ENCODE measurements around the gene RITA1. TPM values are rescaled to one million over a fixed set of nuclear protein-coding genes. Genes with fewer than 3 reads are reported as not detected.

Gene RITA1
- total and polyA plus RNA-seq, 7 experiments from 2014 or later, result 6.4 to 28.9 (median 14.2) TPM

- H3K36me3 Mint-ChIP-seq, result peaks cover 4 to 37% (median 16%) of the 10 kb centered on the region in 5 donors
These were observed 3.5 kb upstream of the RITA1 start for GRCh38 chr12:113181975-113182374.

GRCh38 chr12:113183030-113183589, 2.4 kb upstream of the RITA1 start:
- Histone ChIP-seq H3K27ac (ENCODE audit: low read depth, low read length) (peak overlapping the region; percentile 34), H3K9me3 (ENCODE audit: control insufficient read depth in 2 of 3, low read length in 3 of 3) (no peaks in the 10 kb centered on the region), H3K36me3 (ENCODE audit: control insufficient read depth in 2 of 3, insufficient read depth in 3 of 3, low read length in 3 of 3) (peaks cover 8 to 40% (median 9%) of the 10 kb centered on the region in 3 experiments), H3K4me3 (ENCODE audit: low read length) (no peak overlapping the region), H3K4me1 (ENCODE audit: control insufficient read depth in 2 of 2, insufficient read depth in 2 of 2, low read length in 2 of 2) (peaks cover 20 to 32% of the 10 kb centered on the region in 2 donors), H3K27me3 (ENCODE audit: control insufficient read depth in 2 of 2, insufficient read depth in 2 of 2, low read length in 2 of 2) (no peaks in the 10 kb centered on the region)
- Mint-ChIP-seq H3K36me3 (peaks cover 0 to 29% (median 7%) of the 10 kb centered on the region in 5 donors), H3K4me1 (peaks cover 20 to 49% (median 30%) of the 10 kb centered on the region in 7 donors), H3K27me3 (no peaks in the 10 kb centered on the region), H3K9me3 (no peaks in the 10 kb centered on the region), H3K27ac (peak overlapping the region in 7 of 9 donors; percentile 16 to 97 (median 61)), H3K4me3 (peak overlapping the region; percentile 33 to 99 (median 69))
- ChIA-PET POLR2A (interaction anchor here (0.6 kb wide), 1 partner anchor 179 kb away, joined by 3 read pairs; no protein-coding TSS in a partner anchor), CTCF (interaction anchor here (0.7 kb wide), 1 partner anchor 88 kb away, joined by 3 read pairs; no protein-coding TSS in a partner anchor)
- DNase-seq, result no peak
- intact Hi-C loops (cut with micrococcal nuclease), result loop anchor here in 1 of 2 donors (10.0 kb wide), 2 partner anchors 278 to 782 kb away; partner anchors contain the start of genes OAS1 and RBM19
- ATAC-seq, result no peak

More at GRCh38 chr12:113181975-113182374, 3.5 kb upstream of the RITA1 start:
- Histone ChIP-seq H3K27me3 (ENCODE audit: control insufficient read depth in 2 of 2, insufficient read depth in 2 of 2, low read length in 2 of 2) (no peaks in the 10 kb centered on the region), H3K36me3 (ENCODE audit: control insufficient read depth in 2 of 3, insufficient read depth in 3 of 3, low read length in 3 of 3) (peaks cover 15 to 51% (median 19%) of the 10 kb centered on the region in 3 experiments), H3K9me3 (ENCODE audit: control insufficient read depth in 2 of 3, low read length in 3 of 3) (no peaks in the 10 kb centered on the region), H3K4me1 (ENCODE audit: control insufficient read depth in 2 of 2, insufficient read depth in 2 of 2, low read length in 2 of 2) (peaks cover 20 to 27% of the 10 kb centered on the region in 2 donors), H3K27ac (ENCODE audit: low read depth, low read length) (no peak overlapping the region), H3K4me3 (ENCODE audit: low read length) (no peak overlapping the region)
- ATAC-seq (no peak), DNase-seq (no peak)
- Mint-ChIP-seq H3K4me1 (peaks cover 16 to 41% (median 25%) of the 10 kb centered on the region in 7 donors), H3K9me3 (peaks cover 0 to 3% (median 0%) of the 10 kb centered on the region in 11 donors), H3K27me3 (no peaks in the 10 kb centered on the region), H3K4me3 (no peak overlapping the region), H3K27ac (peak overlapping the region in 4 of 9 donors; percentile 51 to 75 (median 68))
- intact Hi-C loops (cut with micrococcal nuclease), result loop anchor here in 1 of 2 donors (10.0 kb wide), 2 partner anchors 277 to 783 kb away; partner anchors contain the start of genes OAS1 and RBM19
- CTCF ChIA-PET, result interaction anchor here (0.7 kb wide), 1 partner anchor 50 kb away, joined by 4 read pairs; no protein-coding TSS in a partner anchor
- POLR2A ChIA-PET, result no interaction called here

DNA sequence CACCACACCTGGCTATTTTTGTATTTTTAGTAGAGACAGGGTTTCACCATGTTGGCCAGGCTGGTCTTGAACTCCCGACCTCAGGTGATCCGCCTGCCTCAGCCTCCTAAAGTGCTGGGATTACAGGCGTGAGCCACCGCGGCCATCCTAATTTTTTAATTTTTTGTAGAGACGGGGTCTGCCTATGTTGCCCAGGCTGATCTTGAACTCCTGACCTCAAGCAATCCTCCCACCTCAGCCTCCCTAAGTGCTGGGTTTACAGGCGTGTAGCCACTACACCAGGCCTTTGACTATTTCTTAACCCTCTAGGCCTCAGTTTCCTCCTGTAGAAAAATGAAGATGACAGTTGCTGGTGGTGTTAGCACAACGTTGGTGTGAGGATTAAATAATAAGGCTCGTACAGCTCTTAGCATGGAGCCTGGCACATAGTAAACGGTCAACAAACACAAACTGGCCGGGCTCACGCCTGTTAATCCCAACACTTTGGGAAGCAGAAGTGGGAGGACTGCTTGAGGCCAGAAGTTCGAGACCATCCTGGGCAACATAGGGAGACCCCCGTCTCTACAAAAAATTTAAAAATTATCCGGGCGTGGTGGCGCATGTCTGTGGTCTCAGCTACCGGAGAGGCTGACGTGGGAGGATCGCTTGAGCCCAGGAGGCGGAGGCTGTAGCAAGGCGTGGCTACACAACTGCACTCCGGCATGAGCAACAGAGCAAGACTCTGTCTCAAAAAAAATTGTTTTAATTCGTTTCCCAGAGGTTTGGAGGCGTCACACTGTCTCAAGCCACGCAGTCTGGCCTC, 1.2 kb upstream of the RITA1 start:
- intact Hi-C loops (cut with micrococcal nuclease), result loop anchor here (1.0 to 10.0 kb wide), 5 partner anchors 25 to 781 kb away; partner anchors contain the start of genes SLC8B1 (in 2 of the 2), OAS1 (in 1 of the 2) and RBM19 (in 1 of the 2)
- no peaks in the 10 kb centered on the region for H3K9me3 Mint-ChIP-seq
- peak overlapping the region; percentile 91 to 98 (median 97) for H3K27ac Mint-ChIP-seq
- H3K9me3 ChIP-seq (ENCODE audit: control insufficient read depth in 2 of 3, low read length in 3 of 3), result no peaks in the 10 kb centered on the region
- ATAC-seq (peak; percentile 69), DNase-seq (no peak)
- CTCF ChIA-PET, result interaction anchor here (0.7 to 1.4 kb wide), 2 partner anchors 10 to 55 kb away, joined by 3 to 8 read pairs; no protein-coding TSS in a partner anchor
- peaks cover 0 to 22% (median 8%) of the 10 kb centered on the region in 5 donors for H3K36me3 Mint-ChIP-seq
- H3K4me3 ChIP-seq (ENCODE audit: low read length), result peak overlapping the region; percentile 77
- POLR2A ChIA-PET, result interaction anchor here (0.6 to 4.0 kb wide), 12 partner anchors 10 to 206 kb away, joined by 3 to 30 read pairs (median 4); partner anchors contain the start of genes DTX1, OAS2 and SLC8B1
- peak overlapping the region; percentile 92 to 99 (median 96) for H3K4me3 Mint-ChIP-seq
- H3K4me1 ChIP-seq (ENCODE audit: control insufficient read depth in 2 of 2, insufficient read depth in 2 of 2, low read length in 2 of 2), result peaks cover 20 to 32% of the 10 kb centered on the region in 2 donors
- H3K4me1 Mint-ChIP-seq, result peaks cover 20 to 55% (median 31%) of the 10 kb centered on the region in 7 donors
- H3K27me3 ChIP-seq (ENCODE audit: control insufficient read depth in 2 of 2, insufficient read depth in 2 of 2, low read length in 2 of 2), result no peaks in the 10 kb centered on the region
- H3K36me3 ChIP-seq (ENCODE audit: control insufficient read depth in 2 of 3, insufficient read depth in 3 of 3, low read length in 3 of 3), result peaks cover 0 to 32% (median 8%) of the 10 kb centered on the region in 3 experiments
- H3K27ac ChIP-seq (ENCODE audit: low read depth, low read length), result peak overlapping the region; percentile 96
- no peaks in the 10 kb centered on the region for H3K27me3 Mint-ChIP-seq

GRCh38 chr12:113184900-113185179, 681 bp upstream of the RITA1 start:
- H3K36me3 ChIP-seq (ENCODE audit: control insufficient read depth in 2 of 3, insufficient read depth in 3 of 3, low read length in 3 of 3), result peaks cover 0 to 28% (median 7%) of the 10 kb centered on the region in 3 experiments
- peak; percentile 88 for ATAC-seq
- peak; percentile 80 to 94 (median 91) for DNase-seq
- intact Hi-C loops (cut with micrococcal nuclease), result loop anchor here (1.0 to 10.0 kb wide), 11 partner anchors 11 to 780 kb away; partner anchors contain the start of genes PLBD2 (in 2 of the 2), SLC8B1 (in 2 of the 2), TPCN1 (in 2 of the 2) and OAS1 (in 1 of the 2)
- Mint-ChIP-seq H3K27me3 (no peaks in the 10 kb centered on the region), H3K36me3 (peaks cover 0 to 18% (median 10%) of the 10 kb centered on the region in 5 donors), H3K9me3 (no peaks in the 10 kb centered on the region), H3K27ac (peak overlapping the region; percentile 91 to 98 (median 97)), H3K4me1 (peaks cover 20 to 56% (median 33%) of the 10 kb centered on the region in 7 donors), H3K4me3 (peak overlapping the region; percentile 92 to 99 (median 96))
- H3K4me3 ChIP-seq (ENCODE audit: low read length), result peak overlapping the region; percentile 77
- no peaks in the 10 kb centered on the region for H3K27me3 ChIP-seq (ENCODE audit: control insufficient read depth in 2 of 2, insufficient read depth in 2 of 2, low read length in 2 of 2)
- peaks cover 20 to 32% of the 10 kb centered on the region in 2 donors for H3K4me1 ChIP-seq (ENCODE audit: control insufficient read depth in 2 of 2, insufficient read depth in 2 of 2, low read length in 2 of 2)
- no peaks in the 10 kb centered on the region for H3K9me3 ChIP-seq (ENCODE audit: control insufficient read depth in 2 of 3, low read length in 3 of 3)
- H3K27ac ChIP-seq (ENCODE audit: low read depth, low read length), result peak overlapping the region; percentile 96
- ChIA-PET CTCF (interaction anchor here (1.4 kb wide), 1 partner anchor 10 kb away, joined by 8 read pairs; no protein-coding TSS in a partner anchor), POLR2A (interaction anchor here (0.8 to 4.0 kb wide), 13 partner anchors 10 to 207 kb away, joined by 3 to 30 read pairs (median 4); partner anchors contain the start of genes DTX1, OAS2, SLC8B1 and TPCN1)

DNA sequence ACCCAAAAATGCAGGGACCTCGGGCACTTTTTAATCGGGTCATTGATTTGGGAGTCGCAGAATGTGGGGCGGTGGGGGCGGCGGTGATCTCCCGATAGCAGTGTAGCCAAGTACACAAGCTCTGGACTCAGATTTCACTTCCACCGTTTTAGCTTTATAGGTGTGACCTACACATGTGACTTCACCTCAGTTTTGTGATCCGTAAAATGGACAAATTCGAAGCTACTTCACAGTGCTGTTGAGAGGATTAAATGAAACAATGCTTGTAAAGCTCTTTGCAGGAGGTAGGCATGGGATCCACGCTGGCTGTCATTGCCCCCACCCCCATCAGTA, 478 bp downstream of the RITA1 start:
- Mint-ChIP-seq H3K27ac (peak overlapping the region; percentile 86 to 98 (median 93)), H3K36me3 (peaks cover 0 to 14% (median 6%) of the 10 kb centered on the region in 5 donors), H3K27me3 (no peaks in the 10 kb centered on the region), H3K4me1 (peaks cover 20 to 55% (median 33%) of the 10 kb centered on the region in 7 donors), H3K4me3 (peak overlapping the region; percentile 86 to 99 (median 96)), H3K9me3 (no peaks in the 10 kb centered on the region)
- no peaks in the 10 kb centered on the region for H3K27me3 ChIP-seq (ENCODE audit: control insufficient read depth in 2 of 2, insufficient read depth in 2 of 2, low read length in 2 of 2)
- DNase-seq, result no peak
- H3K9me3 ChIP-seq (ENCODE audit: control insufficient read depth in 2 of 3, low read length in 3 of 3), result no peaks in the 10 kb centered on the region
- ChIA-PET CTCF (interaction anchor here (0.7 to 1.0 kb wide), 3 partner anchors 9 to 140 kb away, joined by 3 read pairs; no protein-coding TSS in a partner anchor), POLR2A (interaction anchor here (0.7 to 4.0 kb wide), 7 partner anchors 22 to 208 kb away, joined by 3 to 30 read pairs (median 5); partner anchors contain the start of genes OAS2 and TPCN1)
- H3K27ac ChIP-seq (ENCODE audit: low read depth, low read length), result peak overlapping the region; percentile 96
- no peak for ATAC-seq
- peaks cover 20 to 32% of the 10 kb centered on the region in 2 donors for H3K4me1 ChIP-seq (ENCODE audit: control insufficient read depth in 2 of 2, insufficient read depth in 2 of 2, low read length in 2 of 2)
- H3K4me3 ChIP-seq (ENCODE audit: low read length), result peak overlapping the region; percentile 77
- intact Hi-C loops (cut with micrococcal nuclease), result loop anchor here in 1 of 2 donors (10.0 kb wide), 2 partner anchors 281 to 779 kb away; partner anchors contain the start of genes OAS1 and RBM19
- H3K36me3 ChIP-seq (ENCODE audit: control insufficient read depth in 2 of 3, insufficient read depth in 3 of 3, low read length in 3 of 3), result peaks cover 0 to 22% (median 0%) of the 10 kb centered on the region in 3 experiments
